ENCODE results near the gene FGL2.

FGL2 gene

GRCh38 chr7:77200542-77200941 is 923 bp upstream of the FGL2 start:
- no peak overlapping the region for H3K4me3 ChIP-seq (ENCODE audit: low read depth, low read length)
- in situ Hi-C loops (cut with HindIII; ENCODE audit: low sequenced_read_pairs), result no loop called here
- no peak for DNase-seq (ENCODE audit: low read depth, low spot score)
- no peak for TF ChIP-seq CTCF (IDR thresholded peaks at IDR 0.05; ENCODE audit: low read depth, low read length)

GRCh38 chr7:77197141-77197540 is 2.5 kb downstream of the FGL2 start:
- in situ Hi-C loops (cut with HindIII; ENCODE audit: low sequenced_read_pairs), result no loop called here
- DNase-seq (ENCODE audit: low read depth, low spot score), result no peak
- TF ChIP-seq CTCF (IDR thresholded peaks at IDR 0.05; ENCODE audit: low read depth, low read length), result no peak
- no peak overlapping the region for H3K4me3 ChIP-seq (ENCODE audit: low read depth, low read length)

- in situ Hi-C loops (cut with HindIII; ENCODE audit: low sequenced_read_pairs), result no loop called here
- no peak for TF ChIP-seq CTCF (IDR thresholded peaks at IDR 0.05; ENCODE audit: low read depth, low read length)
- no peak overlapping the region for H3K4me3 ChIP-seq (ENCODE audit: low read depth, low read length)
- no peak for DNase-seq (ENCODE audit: low read depth, low spot score)
These were observed 10.7 kb downstream of the FGL2 start for GRCh38 chr7:77188731-77189437.

GRCh38 chr7:77185866-77186265 is 13.8 kb downstream of the FGL2 start:
- no peak for TF ChIP-seq CTCF (IDR thresholded peaks at IDR 0.05; ENCODE audit: low read depth, low read length)
- in situ Hi-C loops (cut with HindIII; ENCODE audit: low sequenced_read_pairs), result no loop called here
- no peak overlapping the region for H3K4me3 ChIP-seq (ENCODE audit: low read depth, low read length)
- DNase-seq (ENCODE audit: low read depth, low spot score), result no peak

GRCh38 chr7:77184990-77185389 is 14.6 kb downstream of the FGL2 start:
- TF ChIP-seq CTCF (IDR thresholded peaks at IDR 0.05; ENCODE audit: low read depth, low read length), result no peak
- no peak overlapping the region for H3K4me3 ChIP-seq (ENCODE audit: low read depth, low read length)
- no peak for DNase-seq (ENCODE audit: low read depth, low spot score)
- in situ Hi-C loops (cut with HindIII; ENCODE audit: low sequenced_read_pairs), result no loop called here

- H3K4me3 ChIP-seq (ENCODE audit: low read depth, low read length), result no peak overlapping the region
- no peak for DNase-seq (ENCODE audit: low read depth, low spot score)
- no peak for TF ChIP-seq CTCF (IDR thresholded peaks at IDR 0.05; ENCODE audit: low read depth, low read length)
- in situ Hi-C loops (cut with HindIII; ENCODE audit: low sequenced_read_pairs), result no loop called here
These were observed 15.2 kb downstream of the FGL2 start for GRCh38 chr7:77184463-77184862.

All from astrocyte of the spinal cord (primary cell).